Epidermal melanocyte (primary cell): ENCODE measurements around the gene AOC3.
"Not testable (repeated sequence)": the region's sequence is repeated elsewhere in the genome, so short reads cannot be mapped to it uniquely, and the experiment has no call there.

ENCODE experiments used
- DNase-seq: peaks from one replicate; pipeline ENCODE4 v3.0.0; 2011; ENCODE audit warnings: low spot score; ENCODE audit not compliant: insufficient read length

The AOC3 gene

GRCh38 chr17:42844761-42845555, 6.0 kb upstream of the AOC3 start:
- no peak for DNase-seq

GRCh38 chr17:42845556-42845917, 5.5 kb upstream of the AOC3 start:
- DNase-seq, result no peak

GRCh38 chr17:42845918-42846593, 4.9 kb upstream of the AOC3 start:
- peak; percentile 14 for DNase-seq

DNA sequence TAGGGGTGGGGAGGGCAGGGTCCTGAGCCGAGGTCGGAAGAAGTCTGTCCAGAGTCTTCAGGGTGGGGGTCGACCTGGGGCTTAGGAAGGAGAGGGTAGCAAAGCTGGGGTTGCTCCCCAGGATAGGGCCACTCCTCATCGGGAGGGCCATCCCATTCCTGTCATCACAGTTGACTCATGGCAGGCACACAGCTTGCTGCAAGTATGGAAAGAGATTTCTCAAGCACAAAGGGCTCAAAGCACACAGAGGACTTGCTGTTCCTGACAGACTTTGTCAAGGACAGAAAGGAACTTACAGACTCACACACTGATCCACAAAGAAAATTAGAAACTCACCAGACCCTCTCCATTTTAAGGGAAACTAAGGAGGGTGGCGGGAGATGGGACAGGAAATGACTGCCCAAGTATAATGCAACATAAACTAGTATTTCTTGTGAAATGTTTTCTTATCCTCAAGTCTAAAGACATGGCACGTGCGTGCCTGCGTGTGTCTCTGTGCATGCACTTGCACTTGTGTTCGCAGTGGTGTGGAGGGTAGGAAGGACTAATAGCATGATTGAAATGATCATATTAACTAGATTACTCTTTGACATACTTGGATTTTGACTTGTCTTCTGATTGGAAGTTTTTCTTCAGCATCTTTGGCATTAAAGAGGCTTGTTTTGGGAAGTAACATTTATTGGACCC, 4.3 kb upstream of the AOC3 start:
- no peak for DNase-seq

DNA sequence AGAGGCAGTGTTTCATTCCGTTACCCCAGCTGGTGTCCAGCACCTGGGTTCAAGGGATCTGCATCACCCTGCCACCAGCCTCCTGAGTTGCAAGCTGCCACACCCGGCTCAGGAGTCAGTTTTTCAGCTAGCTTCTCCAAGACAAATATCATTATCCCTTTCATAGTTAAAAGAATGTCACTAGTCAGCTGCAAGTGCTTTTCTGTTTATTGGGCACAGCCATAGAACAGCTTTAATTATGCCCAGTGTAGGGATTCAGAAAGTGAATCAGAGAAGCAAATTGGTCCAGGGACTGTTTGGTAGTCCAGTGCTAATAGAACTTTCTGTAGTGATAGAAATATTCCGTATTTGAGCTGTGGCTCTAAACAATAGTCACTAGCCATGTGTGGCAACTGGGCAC, 2.9 kb upstream of the AOC3 start:
- DNase-seq, result no peak

DNA sequence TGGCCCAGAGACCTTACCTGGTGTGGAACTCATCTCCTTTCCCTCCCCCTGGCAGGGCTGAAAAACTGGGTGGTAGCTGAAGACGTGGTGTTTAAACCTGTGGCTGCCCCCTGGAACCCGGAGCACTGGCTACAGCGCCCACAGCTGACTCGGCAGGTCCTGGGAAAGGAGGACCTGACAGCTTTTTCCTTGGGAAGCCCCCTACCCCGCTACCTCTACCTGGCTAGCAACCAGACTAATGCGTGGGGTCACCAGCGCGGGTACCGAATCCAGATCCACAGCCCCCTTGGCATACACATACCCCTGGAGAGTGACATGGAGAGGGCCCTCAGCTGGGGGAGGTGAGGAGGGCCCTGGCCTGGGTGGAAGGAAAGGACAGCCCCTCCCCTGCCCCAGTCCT, 2.0 kb upstream of the AOC3 start:
- no peak for DNase-seq

GRCh38 chr17:42849451-42850181, 1.4 kb upstream of the AOC3 start:
- DNase-seq, result no peak

DNA sequence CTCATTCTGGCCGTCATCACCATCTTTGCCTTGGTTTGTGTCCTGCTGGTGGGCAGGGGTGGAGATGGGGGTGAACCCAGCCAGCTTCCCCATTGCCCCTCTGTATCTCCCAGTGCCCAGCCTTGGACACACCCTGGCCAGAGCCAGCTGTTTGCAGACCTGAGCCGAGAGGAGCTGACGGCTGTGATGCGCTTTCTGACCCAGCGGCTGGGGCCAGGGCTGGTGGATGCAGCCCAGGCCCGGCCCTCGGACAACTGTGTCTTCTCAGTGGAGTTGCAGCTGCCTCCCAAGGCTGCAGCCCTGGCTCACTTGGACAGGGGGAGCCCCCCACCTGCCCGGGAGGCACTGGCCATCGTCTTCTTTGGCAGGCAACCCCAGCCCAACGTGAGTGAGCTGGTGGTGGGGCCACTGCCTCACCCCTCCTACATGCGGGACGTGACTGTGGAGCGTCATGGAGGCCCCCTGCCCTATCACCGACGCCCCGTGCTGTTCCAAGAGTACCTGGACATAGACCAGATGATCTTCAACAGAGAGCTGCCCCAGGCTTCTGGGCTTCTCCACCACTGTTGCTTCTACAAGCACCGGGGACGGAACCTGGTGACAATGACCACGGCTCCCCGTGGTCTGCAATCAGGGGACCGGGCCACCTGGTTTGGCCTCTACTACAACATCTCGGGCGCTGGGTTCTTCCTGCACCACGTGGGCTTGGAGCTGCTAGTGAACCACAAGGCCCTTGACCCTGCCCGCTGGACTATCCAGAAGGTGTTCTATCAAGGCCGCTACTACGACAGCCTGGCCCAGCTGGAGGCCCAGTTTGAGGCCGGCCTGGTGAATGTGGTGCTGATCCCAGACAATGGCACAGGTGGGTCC, 607 bp downstream of the AOC3 start:
- not testable (repeated sequence) for DNase-seq

- no peak for DNase-seq
Observed at GRCh38 chr17:42852351-42852750, 1.4 kb downstream of the AOC3 start.

DNA sequence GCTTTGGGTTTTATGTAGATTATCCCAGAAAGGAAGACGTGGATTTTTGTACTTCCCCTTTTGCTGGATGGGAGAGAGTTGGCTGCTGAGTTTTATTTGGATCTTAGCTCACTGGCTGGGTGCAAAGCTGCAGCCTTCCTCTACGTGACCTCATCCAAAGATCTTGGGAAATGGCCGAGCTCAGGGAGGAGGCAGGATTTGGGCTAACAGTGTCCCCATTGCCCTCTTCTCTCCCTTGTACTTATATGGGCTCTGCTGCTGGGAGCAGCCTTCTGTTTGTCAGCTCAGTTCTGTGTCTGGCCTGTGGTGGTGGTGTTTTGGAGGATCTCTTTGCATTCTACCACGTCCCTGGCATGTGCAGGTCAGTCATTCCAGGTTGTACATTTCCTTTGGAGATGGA, 2.0 kb downstream of the AOC3 start:
- no peak for DNase-seq

DNA sequence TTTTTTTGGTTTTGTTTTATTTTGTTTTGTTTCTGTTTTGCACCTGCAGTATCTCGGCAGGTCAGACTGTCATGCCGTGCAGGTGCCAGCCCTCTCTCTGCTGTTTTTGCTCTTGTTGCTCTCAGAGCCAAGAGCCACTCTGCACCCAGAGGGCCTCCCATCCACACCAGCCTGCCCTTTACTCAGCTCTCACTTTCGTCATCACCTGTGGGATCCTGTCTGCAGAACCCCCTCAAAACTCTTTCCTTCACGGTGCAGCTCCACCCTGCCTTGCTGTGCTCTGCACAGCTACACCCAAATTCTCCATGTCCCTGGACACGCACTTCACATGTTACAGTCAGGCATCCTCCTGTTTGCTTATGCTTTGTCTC, 2.6 kb downstream of the AOC3 start:
- no peak for DNase-seq

DNA sequence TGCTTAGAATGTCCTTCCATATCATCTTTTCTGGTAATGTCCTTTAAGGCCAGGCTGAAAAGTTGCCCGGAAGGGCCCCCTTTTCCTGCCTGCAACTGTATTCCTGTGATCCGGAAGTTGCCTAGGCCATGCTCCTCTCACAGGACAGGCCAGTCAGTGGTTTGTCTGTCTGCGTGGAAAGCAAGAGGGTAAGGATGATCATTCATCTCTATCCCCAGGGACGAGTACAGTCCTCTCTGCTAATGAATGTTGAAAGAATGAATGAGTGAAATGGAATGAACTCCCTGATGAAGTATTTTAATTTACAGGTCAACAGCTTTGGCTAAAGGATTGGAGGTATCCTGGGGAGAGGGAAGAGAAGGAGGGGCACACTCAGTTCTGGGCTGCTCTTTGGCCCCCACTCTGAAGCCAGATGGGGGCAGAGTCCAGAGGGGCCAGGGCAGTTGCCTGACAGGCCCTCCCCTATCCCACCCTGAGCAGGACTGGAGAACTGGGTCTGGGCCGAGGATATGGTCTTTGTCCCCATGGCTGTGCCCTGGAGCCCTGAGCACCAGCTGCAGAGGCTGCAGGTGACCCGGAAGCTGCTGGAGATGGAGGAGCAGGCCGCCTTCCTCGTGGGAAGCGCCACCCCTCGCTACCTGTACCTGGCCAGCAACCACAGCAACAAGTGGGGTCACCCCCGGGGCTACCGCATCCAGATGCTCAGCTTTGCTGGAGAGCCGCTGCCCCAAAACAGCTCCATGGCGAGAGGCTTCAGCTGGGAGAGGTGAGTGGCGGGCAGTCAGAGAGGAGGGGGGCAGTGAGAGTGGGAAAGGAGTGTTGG, 3.2 kb downstream of the AOC3 start:
- DNase-seq, result no peak

GRCh38 chr17:42855048-42855596, 4.1 kb downstream of the AOC3 start:
- DNase-seq, result no peak

- not testable (repeated sequence) for DNase-seq
Observed at GRCh38 chr17:42856093-42856492, 5.1 kb downstream of the AOC3 start.

DNA sequence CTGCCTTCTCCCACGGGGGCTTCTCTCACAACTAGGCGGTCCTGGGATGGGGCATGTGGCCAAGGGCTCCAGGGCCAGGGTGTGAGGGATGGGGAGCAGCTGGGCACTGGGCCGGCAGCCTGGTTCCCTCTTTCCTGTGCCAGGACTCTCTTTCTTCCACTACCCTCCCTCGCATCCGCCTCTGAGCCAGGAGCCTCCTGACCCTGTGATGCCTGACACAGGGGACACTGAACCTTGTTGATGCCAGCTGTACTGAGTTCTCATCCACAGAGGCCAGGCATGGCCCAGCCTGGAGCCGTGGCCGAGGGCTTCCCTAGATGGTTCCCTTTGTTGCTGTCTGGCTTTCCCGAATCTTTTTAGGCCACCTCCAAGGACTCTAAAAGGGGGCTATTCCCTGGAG, 5.5 kb downstream of the AOC3 start:
- not testable (repeated sequence) for DNase-seq

GRCh38 chr17:42857389-42857788, 6.4 kb downstream of the AOC3 start:
- DNase-seq, result no peak

GRCh38 chr17:42865638-42866094, 14.7 kb downstream of the AOC3 start:
- DNase-seq, result no peak

GRCh38 chr17:42866216-42866615, 15.2 kb downstream of the AOC3 start:
- no peak for DNase-seq
